GM12878 (cell line): ENCODE results near the gene ANK2. TPM values are rescaled to one million over a fixed set of nuclear protein-coding genes. Genes with fewer than 3 reads are reported as not detected.

Experiments
- ASH2L ChIP-seq: fragments of 300-600, 200-600 bp; sonication (generic); IDR thresholded peaks from 2 replicates; pipeline ENCODE4 v1.6.1; 2017; ENCODE audit warnings: low read depth, mild to moderate bottlenecking, borderline replicate concordance
- ATF2 ChIP-seq: IDR thresholded peaks from 2 replicates; pipeline ENCODE4 v1.6.1; 2012; ENCODE audit warnings: low read length, inconsistent platforms
- ATF3 ChIP-seq: IDR thresholded peaks from 2 replicates; pipeline ENCODE4 v1.6.1; 2011; ENCODE audit warnings: low read depth, mild to moderate bottlenecking, low read length, moderate library complexity, borderline replicate concordance; ENCODE audit errors: extremely low read depth
- BRCA1 ChIP-seq: IDR thresholded peaks from 2 replicates; pipeline ENCODE4 v1.6.1; 2011; ENCODE audit warnings: low read depth, low read length, improper control_type of control experiment
- ETV6 ChIP-seq, 2 experiments: fragments of 450-650 bp in 1 of 2; IDR thresholded peaks in 1 of 2; conservative IDR thresholded peaks in 1 of 2; 2 replicates each; pipeline ENCODE4 v1.6.1; 2014; ENCODE audit warnings: antibody characterized with exemption in 1 of 2, borderline replicate concordance in 1 of 2, low read depth in 1 of 2, mild to moderate bottlenecking in 1 of 2, moderate library complexity in 1 of 2
- IKZF2 ChIP-seq, 2 experiments: fragments of 450-650 bp; IDR thresholded peaks; 2 replicates each; pipeline ENCODE4 v1.6.1; 2017; ENCODE audit warnings: mild to moderate bottlenecking in 2 of 2, moderate library complexity in 2 of 2
- MYB ChIP-seq: fragments of 150-350 bp; IDR thresholded peaks from 2 replicates; pipeline ENCODE4 v1.6.1; 2014; ENCODE audit warnings: mild to moderate bottlenecking, low read depth, low read length, borderline replicate concordance
- NFYA ChIP-seq: IDR thresholded peaks from 2 replicates; pipeline ENCODE4 v1.6.1; 2011; ENCODE audit warnings: low read depth, mild to moderate bottlenecking, low read length, improper control_type of control experiment, borderline replicate concordance
- POLR2A ChIP-seq: IDR thresholded peaks from 2 replicates; pipeline ENCODE4 v1.6.1; 2011; ENCODE audit warnings: low read depth, mild to moderate bottlenecking, low read length
- POLR2AphosphoS2 ChIP-seq: IDR thresholded peaks from 2 replicates; pipeline ENCODE4 v1.6.1; 2011; ENCODE audit warnings: low read depth, mild to moderate bottlenecking, low read length, improper control_type of control experiment, moderate library complexity
- PRDM15 ChIP-seq: fragments of 450-650 bp; formaldehyde crosslinking; IDR thresholded peaks from 2 replicates; pipeline ENCODE4 v1.4.0; 2020; ENCODE audit warnings: mild to moderate bottlenecking, moderate library complexity
- RAD51 ChIP-seq: fragments of 450-650 bp; IDR thresholded peaks from 2 replicates; pipeline ENCODE4 v1.6.1; 2016; ENCODE audit warnings: moderate library complexity, mild to moderate bottlenecking, inconsistent platforms
- WRNIP1 ChIP-seq: IDR thresholded peaks from 2 replicates; pipeline ENCODE4 v1.6.1; 2011; ENCODE audit warnings: low read depth, low read length, improper control_type of control experiment, borderline replicate concordance
- YY1 ChIP-seq: IDR thresholded peaks from 2 replicates; pipeline ENCODE4 v1.6.1; 2011; ENCODE audit warnings: low read depth, mild to moderate bottlenecking, low read length
- ZNF384 ChIP-seq: IDR thresholded peaks from 2 replicates; pipeline ENCODE4 v1.6.1; 2012; ENCODE audit warnings: low read depth, mild to moderate bottlenecking, low read length, improper control_type of control experiment, borderline replicate concordance
- ZNF687 ChIP-seq: fragments of 450-650 bp; IDR thresholded peaks from 2 replicates; pipeline ENCODE4 v1.6.1; 2017; ENCODE audit warnings: mild to moderate bottlenecking, moderate library complexity
- polyA plus RNA-seq, 11 experiments: library from polyadenylated mRNA; depleted of rRNA in 4 of 11; unstranded in 6 of 11; stranded (reverse) in 5 of 11; fragments of >200 nt; fragmentation: Nextera tagmentation in 4 of 11; fragmentation: Illumina TruSeq in 1 of 11; extraction: Ambion mirVana in 4 of 11; extraction: Trizol in 1 of 11; gene quantifications; 1 replicate in 1 of 11; 2 replicates in 10 of 11; pipeline versions ENCODE4 v1.2.1 to v1.2.3, GENCODE V29; 2011 to 2016; ENCODE audit warnings: inconsistent platforms in 2 of 11, missing spikeins in 2 of 11, low read depth in 1 of 11
- total RNA-seq, 4 experiments: library from RNA; depleted of rRNA in 3 of 4; stranded (reverse); fragments of >200 nt in 3 of 4; fragmentation: Illumina TruSeq in 1 of 4; extraction: Trizol in 1 of 4; gene quantifications; 2 replicates each; pipeline versions ENCODE4 v1.2.1 to v1.2.3, GENCODE V29; 2013 to 2021

The ANK2 gene
- total and polyA plus RNA-seq, 10 of the 15 experiments (the other 5 are each of a cell fraction or from before 2014, with no cell fraction given): 1.6 to 13.0 (median 4.1) TPM

- TF ChIP-seq ZNF384: no peak
- no peak for TF ChIP-seq YY1
- no peak for TF ChIP-seq ATF3
- no peak for TF ChIP-seq RAD51
- peak; percentile 43 to 68; a peak in 3 of 4 replicates for TF ChIP-seq IKZF2 (IDR thresholded peaks at IDR 0.05)
- TF ChIP-seq PRDM15 (CRISPR knock-in tag): no peak
- TF ChIP-seq WRNIP1: no peak
- no peak for TF ChIP-seq POLR2A
- no peak for TF ChIP-seq ASH2L
- no peak for TF ChIP-seq ZNF687
- TF ChIP-seq ATF2: peak; percentile 61; the same call in 1 of the 2 replicates
- peak in 1 of 2 experiments; percentile 72; a peak in 2 of 4 replicates for TF ChIP-seq ETV6 (conservative IDR thresholded peaks at IDR 0.05 in 1 of 2, IDR thresholded peaks at IDR 0.05 in 1 of 2; ENCODE audit: borderline replicate concordance in 1 of 2, low read depth in 1 of 2)
- no peak for TF ChIP-seq BRCA1
- no peak for TF ChIP-seq MYB
- TF ChIP-seq NFYA: no peak
- no peak for TF ChIP-seq POLR2AphosphoS2
Measured at GRCh38 chr4:113316879-113317278, 267.4 kb downstream of the ANK2 start (continued).
